Tibial nerve (tissue), 4 donors: ENCODE data around the gene HUWE1. TPM values are rescaled to one million over a fixed set of nuclear protein-coding genes. Genes with fewer than 3 reads are reported as not detected.

Source experiments
- DNase-seq, 2 donors: peaks; one replicate each; pipeline ENCODE4 v3.0.0-alpha.2; 2019; ENCODE audit warnings: low spot score in 2 of 2
- H3K27ac ChIP-seq, 4 donors: fragments of 200-600 bp; sonication (generic) in 3 of 4; one replicate each; pipeline ENCODE4 v1.5.1; 2017 to 2019; ENCODE audit warnings: mild to moderate bottlenecking in 1 of 4
- H3K27me3 ChIP-seq, 2 donors: fragments of 200-600 bp; sonication (generic) in 1 of 2; one replicate each; pipeline versions ENCODE4 v1.5.1 to v1.6.0; 2017 to 2019
- H3K36me3 ChIP-seq, 3 donors: fragments of 200-600 bp; sonication (generic); one replicate each; pipeline ENCODE4 v1.5.1; 2018 to 2019
- H3K4me1 ChIP-seq, 4 donors: fragments of 200-600 bp; sonication (generic) in 3 of 4; one replicate each; pipeline ENCODE4 v1.5.1; 2017 to 2019
- H3K4me3 ChIP-seq, 4 donors: fragments of 200-600 bp; sonication (generic) in 3 of 4; one replicate each; pipeline ENCODE4 v1.5.1; 2017 to 2019; ENCODE audit warnings: mild to moderate bottlenecking in 1 of 4, moderate library complexity in 1 of 4
- H3K9me3 ChIP-seq, 4 donors: fragments of 200-600 bp; sonication (generic) in 3 of 4; one replicate each; pipeline ENCODE4 v1.5.1; 2017 to 2019
- CTCF ChIP-seq, 5 experiments: fragments of 200-600 bp in 3 of 5; fragments of 450-650 bp in 2 of 5; sonication (generic) in 3 of 5; IDR thresholded peaks; one replicate each; pipeline ENCODE4 v1.5.1; 2016 to 2019; ENCODE audit warnings: antibody characterized with exemption in 5 of 5, mild to moderate bottlenecking in 3 of 5, moderate library complexity in 2 of 5
- EP300 ChIP-seq, 2 donors: sonication (generic); formaldehyde crosslinking; IDR thresholded peaks; one replicate each; pipeline ENCODE4 v1.6.1; 2017; ENCODE audit warnings: antibody characterized with exemption in 2 of 2, mild to moderate bottlenecking in 1 of 2
- POLR2A ChIP-seq, 2 donors: fragments of 450-650 bp; IDR thresholded peaks; one replicate each; pipeline ENCODE4 v1.6.1; 2017; ENCODE audit warnings: antibody characterized with exemption in 2 of 2, mild to moderate bottlenecking in 2 of 2, moderate library complexity in 2 of 2
- WGBS, 2 donors: methylation state at CpG; one replicate each; pipeline ENCODE4 v1.1.5; 2018; 5-methylcytosine and 5-hydroxymethylcytosine counted together
- total RNA-seq, 4 donors: library from RNA; depleted of rRNA; stranded (reverse); fragments of >200 nt; gene quantifications; one replicate each; pipeline ENCODE4 v1.1.0, GENCODE V29; 2016

The HUWE1 gene
- total RNA-seq, 4 donors from 2014 or later = 104 to 141 (median 119) TPM

DNA sequence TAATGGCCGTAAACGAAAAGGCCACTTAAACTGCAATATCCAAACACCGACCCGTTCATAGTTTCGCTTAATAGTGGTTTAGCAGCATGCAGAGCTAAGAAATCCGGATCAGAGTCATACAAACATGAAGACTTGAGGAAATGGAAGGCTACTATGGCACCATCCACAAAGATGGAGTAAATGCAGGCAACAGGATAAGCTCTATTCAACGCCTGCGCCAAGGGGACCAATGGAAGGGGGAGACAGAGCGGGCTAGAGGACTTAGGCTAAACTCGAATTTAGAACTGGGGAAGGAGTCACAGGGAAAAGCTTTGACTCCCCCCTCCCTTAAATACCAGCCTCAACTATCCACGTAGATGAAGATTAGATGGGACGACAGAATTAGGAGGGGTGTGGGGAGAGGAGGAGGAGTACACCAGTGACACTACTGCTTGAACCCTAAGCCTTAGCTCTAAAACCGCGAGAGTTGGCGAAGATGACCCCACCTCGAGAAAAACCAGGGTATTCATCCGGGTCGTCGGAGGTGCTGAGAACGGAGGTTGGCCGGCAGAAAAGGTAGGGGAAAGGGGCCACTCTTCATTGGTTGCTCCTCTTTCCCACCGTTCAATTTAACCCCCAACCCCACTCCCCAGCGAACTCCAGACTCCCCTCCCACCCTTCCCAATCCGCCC lies 3.5 kb downstream of the HUWE1 start:
- Histone ChIP-seq H3K27ac (peak overlapping the region; percentile 86 to 94 (median 89)), H3K27me3 (no peaks in the 10 kb centered on the region), H3K4me1 (peaks cover 0 to 24% (median 0%) of the 10 kb centered on the region in 4 donors), H3K9me3 (no peaks in the 10 kb centered on the region), H3K4me3 (peak overlapping the region; percentile 46 to 78 (median 60)), H3K36me3 (no peaks in the 10 kb centered on the region)
- no peak for TF ChIP-seq EP300 (IDR thresholded peaks at IDR 0.05)
- TF ChIP-seq CTCF (IDR thresholded peaks at IDR 0.05) = no peak
- no peak for TF ChIP-seq POLR2A (IDR thresholded peaks at IDR 0.05)
- WGBS, 2 donors = 1 to 37% methylated on average over 16 to 24 of the region's 24 CpGs
- peak in 1 of 2 donors; percentile 5 for DNase-seq

GRCh38 chrX:53681661-53682060 lies 4.9 kb downstream of the HUWE1 start:
- TF ChIP-seq EP300 (IDR thresholded peaks at IDR 0.05) = no peak
- no peak for TF ChIP-seq POLR2A (IDR thresholded peaks at IDR 0.05)
- TF ChIP-seq CTCF (IDR thresholded peaks at IDR 0.05) = no peak
- DNase-seq = no peak
- H3K4me1 ChIP-seq = peaks cover 0 to 24% (median 0%) of the 10 kb centered on the region in 4 donors
- WGBS, 2 donors = 52 to 55% methylated on average over 3 of the region's 3 CpGs
- H3K36me3 ChIP-seq = no peaks in the 10 kb centered on the region
- H3K9me3 ChIP-seq = no peaks in the 10 kb centered on the region
- H3K4me3 ChIP-seq = no peak overlapping the region
- H3K27me3 ChIP-seq = no peaks in the 10 kb centered on the region
- no peak overlapping the region for H3K27ac ChIP-seq

DNA sequence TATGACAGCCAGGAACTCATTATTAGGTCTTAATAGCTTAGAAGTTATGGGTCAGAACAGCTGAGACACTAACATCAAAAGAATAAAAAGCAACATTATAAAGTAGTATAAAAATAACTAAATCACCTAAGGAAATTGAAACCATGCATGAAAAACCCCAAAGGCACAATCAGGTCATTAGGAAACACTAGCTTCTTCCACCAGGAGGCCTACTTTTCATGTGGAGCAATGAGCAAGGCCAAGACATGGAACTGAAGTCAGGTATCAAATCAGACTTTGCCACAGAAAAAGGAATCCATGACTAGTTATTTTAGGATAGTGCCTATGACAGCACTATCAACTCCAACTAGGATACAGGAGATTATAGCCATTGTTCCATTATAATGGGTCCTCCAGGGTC lies 7.9 kb downstream of the HUWE1 start:
- Histone ChIP-seq H3K9me3 (no peaks in the 10 kb centered on the region), H3K4me3 (no peak overlapping the region), H3K4me1 (peaks cover 0 to 14% (median 0%) of the 10 kb centered on the region in 4 donors), H3K36me3 (no peaks in the 10 kb centered on the region), H3K27me3 (no peaks in the 10 kb centered on the region), H3K27ac (no peak overlapping the region)
- no peak for DNase-seq
- TF ChIP-seq EP300 (IDR thresholded peaks at IDR 0.05) = no peak
- no peak for TF ChIP-seq CTCF (IDR thresholded peaks at IDR 0.05)
- TF ChIP-seq POLR2A (IDR thresholded peaks at IDR 0.05) = no peak

GRCh38 chrX:53677286-53677685 lies 9.2 kb downstream of the HUWE1 start:
- Histone ChIP-seq H3K4me1 (peaks cover 0 to 7% (median 0%) of the 10 kb centered on the region in 4 donors), H3K9me3 (no peaks in the 10 kb centered on the region), H3K27me3 (no peaks in the 10 kb centered on the region), H3K36me3 (peaks cover 0 to under 1% (median 0%) of the 10 kb centered on the region in 3 donors), H3K27ac (no peak overlapping the region), H3K4me3 (no peak overlapping the region)
- WGBS, 2 donors = 69 to 88% methylated on average over 3 of the region's 3 CpGs
- DNase-seq = no peak
- TF ChIP-seq EP300 (IDR thresholded peaks at IDR 0.05) (no peak), POLR2A (IDR thresholded peaks at IDR 0.05) (no peak), CTCF (IDR thresholded peaks at IDR 0.05) (no peak)

DNA sequence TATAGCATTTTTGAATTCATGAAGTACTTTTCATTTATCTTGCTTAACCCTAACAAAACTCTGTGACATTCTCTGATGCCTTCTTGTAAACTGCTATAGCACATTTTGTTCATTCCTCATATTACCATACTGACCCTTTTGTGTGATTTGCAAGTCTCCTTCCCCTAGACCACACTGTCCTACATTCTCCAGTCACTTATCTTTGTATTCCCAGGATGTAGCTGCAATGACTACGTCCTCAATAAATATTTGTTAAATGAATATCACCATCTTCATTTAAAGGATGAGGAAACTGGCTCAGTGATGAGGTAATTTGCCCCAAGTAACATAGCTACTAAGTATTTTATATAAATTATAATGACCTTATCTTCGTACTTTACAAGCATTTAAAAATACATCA lies 11.9 kb downstream of the HUWE1 start:
- no peak for DNase-seq
- Histone ChIP-seq H3K36me3 (peaks cover 0 to 8% (median 0%) of the 10 kb centered on the region in 3 donors), H3K27ac (no peak overlapping the region), H3K27me3 (no peaks in the 10 kb centered on the region), H3K4me1 (no peaks in the 10 kb centered on the region), H3K4me3 (no peak overlapping the region), H3K9me3 (no peaks in the 10 kb centered on the region)
- WGBS, 2 donors = 65% methylated on average over 2 of the region's 2 CpGs
- TF ChIP-seq POLR2A (IDR thresholded peaks at IDR 0.05) (no peak), CTCF (IDR thresholded peaks at IDR 0.05) (no peak), EP300 (IDR thresholded peaks at IDR 0.05) (no peak)
